GM18867 (cell line): ENCODE data around the gene TIGD7.
A peak's percentile ranks its signal among the peaks of the same experiment; 100 is the strongest.
"Not testable (repeated sequence)": the region's sequence is repeated elsewhere in the genome, so short reads cannot be mapped to it uniquely, and the experiment has no call there.

ENCODE experiments used
- ATAC-seq: cut with Tn5 transposase; IDR thresholded peaks from one replicate; pipeline ENCODE4 v1.9.1; 2021; ENCODE audit warnings: mild to moderate bottlenecking, moderate library complexity; ENCODE audit not compliant: unreplicated experiment

Gene TIGD7

DNA sequence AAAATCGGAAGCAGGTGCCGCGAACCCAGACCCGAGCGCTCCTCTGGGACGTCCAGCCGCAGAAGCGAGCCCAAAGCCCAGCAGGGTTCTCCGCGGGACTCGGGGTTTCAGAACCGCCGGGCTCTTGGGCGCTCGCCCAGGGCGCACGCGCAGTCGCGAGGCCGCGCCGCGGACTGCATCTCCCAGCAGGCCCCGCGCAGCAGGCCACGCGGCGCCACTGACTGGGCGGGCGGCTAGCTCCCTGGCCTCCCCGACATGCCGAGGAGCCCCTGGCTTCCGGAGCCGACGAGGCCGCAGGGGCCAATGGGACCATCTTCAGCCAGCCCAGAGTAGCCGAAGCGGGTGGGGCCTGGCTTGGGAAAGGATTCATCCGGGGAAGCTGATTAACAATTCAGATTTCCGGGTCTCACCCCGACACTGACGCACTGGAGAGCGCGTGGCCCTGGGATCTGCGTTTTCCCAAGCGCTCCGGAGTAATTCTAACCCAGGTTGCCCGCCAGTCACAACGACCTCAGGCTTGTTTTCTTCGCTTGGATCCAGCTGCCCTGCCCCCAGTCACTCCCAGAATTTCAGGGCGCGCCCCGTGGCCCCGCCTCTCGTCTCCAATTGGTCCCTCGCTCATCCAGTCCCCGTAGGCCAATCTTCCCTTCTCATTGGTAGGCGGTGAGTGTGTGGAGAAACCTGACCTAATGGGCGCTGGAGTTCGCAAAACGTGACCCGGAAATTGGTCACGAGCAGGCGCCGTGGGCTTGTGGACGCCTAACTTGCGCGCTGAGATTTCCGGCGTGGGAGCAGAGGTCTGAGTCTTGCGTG lies 22.3 kb downstream of the TIGD7 start, which contains the start of gene ZNF263:
Gene ZNF263, plus strand, starts transcription at position 762 of the 813 bp plus-strand sequence. CDS start 328 bp downstream, outside the sequence.
- peak; percentile 77 for ATAC-seq

DNA sequence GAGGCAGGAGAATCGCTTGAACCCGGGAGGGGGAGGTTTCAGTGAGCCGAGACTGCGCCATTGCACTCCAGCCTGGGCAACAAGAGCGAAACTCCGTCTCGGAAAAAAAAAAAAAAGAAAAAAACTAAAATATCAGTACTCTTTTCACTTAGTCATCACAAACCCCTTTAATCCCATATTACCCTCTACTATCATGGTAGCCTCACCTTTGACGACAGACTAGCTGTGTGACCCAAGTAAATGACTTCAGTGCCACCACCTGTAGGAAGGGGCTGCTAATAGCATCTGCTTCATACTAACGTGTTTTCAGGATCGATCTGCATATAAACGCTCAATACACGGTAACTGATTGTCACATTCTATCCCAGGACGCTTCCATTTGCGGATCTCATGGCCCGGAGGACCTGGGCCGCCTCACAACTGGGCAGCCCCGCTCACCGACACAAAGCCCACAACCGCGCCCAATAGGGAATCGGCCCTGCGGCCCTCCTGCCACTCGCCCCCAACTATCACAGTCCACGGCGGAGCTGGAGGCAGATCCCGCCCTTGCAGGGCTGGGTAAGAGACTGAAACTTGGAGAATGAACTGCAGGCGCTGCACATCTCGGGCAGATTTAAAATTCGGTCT lies 23.0 kb downstream of the TIGD7 start:
- ATAC-seq, result peak; percentile 30

DNA sequence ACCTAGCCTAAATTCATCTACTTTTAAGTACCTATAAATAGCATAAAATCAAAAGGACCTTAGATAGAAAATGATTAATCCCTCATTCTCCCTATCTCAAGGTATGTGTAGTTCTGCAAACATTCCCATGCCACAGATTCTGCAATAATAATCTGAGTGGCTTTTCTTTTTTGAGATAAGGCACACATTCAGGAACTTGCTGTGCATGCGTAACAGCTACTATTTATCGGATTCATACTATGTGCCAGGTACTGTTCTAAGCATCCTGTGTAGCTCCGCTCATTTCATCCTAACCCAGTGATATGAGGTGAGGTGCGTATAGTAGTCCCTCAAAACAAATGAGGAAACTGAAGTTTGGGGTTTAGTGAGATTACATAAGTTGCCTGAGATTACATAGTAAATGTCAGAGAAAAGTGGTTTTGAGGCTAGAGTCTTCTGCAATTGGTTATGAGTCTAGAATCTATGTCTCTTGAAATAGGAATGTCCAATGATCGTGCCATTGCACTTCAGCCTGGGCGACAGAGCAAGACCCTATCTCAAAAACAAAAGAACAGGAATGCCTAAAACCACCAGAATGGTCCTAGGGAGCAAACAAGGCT lies 23.9 kb downstream of the TIGD7 start:
- ATAC-seq, result no peak

DNA sequence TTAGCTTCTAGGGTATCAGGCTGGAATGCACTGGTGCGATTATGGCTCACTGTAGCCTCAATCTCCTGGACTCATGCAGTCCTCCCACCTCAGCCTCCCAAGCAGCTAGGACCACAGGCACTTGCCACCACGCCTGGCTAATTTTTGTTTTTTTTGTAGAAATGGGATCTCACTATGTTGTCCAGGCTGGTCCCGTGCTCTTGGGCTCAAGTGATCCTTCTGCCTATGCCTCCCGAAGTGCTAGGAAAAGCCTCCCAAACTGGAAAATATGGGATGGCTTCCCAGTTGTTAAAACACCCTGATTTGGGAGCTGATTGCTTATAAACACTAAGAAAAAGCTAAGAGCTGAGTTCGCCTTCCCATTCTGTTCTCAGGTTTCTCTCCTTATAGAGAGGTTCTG lies 28.6 kb downstream of the TIGD7 start:
- ATAC-seq, result no peak

DNA sequence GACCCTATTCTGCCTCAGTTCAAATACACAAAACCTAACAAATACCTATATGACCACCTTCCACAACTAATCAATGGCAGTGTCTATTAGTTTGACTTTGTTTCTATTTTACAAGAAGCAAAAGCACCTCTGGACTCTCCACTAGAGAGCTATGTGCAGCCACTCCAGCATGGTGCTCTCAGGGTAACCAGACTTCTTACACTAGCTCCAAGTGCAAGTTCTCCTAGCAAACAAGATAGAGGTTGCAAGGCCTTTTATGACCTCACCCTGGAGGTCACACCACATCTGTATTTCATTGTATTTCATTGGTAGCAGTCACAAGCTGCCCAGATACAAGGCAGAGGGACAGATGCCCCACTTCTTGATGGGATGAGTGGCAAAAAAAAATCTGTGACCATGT lies 30.3 kb downstream of the TIGD7 start:
- no peak for ATAC-seq

DNA sequence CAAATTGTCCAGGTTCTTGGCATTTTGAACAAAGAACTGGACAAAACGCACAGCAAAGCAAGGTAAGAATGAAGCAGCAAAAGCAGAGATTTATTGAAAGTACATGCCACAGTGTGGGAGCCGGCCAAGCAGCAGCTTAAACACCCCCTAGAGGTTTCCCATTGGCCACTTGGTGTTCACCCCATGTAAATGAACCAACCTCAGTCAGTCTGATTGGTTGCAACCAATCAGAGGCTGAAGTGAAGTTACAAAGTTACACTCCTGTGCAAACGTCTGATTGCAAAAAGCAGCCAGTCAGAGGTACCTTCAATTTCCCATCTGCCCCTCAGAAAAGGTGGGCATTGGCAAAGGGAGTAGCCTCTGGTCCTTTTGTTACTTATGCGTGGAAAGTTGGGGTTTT lies 30.7 kb downstream of the TIGD7 start:
- no peak for ATAC-seq

DNA sequence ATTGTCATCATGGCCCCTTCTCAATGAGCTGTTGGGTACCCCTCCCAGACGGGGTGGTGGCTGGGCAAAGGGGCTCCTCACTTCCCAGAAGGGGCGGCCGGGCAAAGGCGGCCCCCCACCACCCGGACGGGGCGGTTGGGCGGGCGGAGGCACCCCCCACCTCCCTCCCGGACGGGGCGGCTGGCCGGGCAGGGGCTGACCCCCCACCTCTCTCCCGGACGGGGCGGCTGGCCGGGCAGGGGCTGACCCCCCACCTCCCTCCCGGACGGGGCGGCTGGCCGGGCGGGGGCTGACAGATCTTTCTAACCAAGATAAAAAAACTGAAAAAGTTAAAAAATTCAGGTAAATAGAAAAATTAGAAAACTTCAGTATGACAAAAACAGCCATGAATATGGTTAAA lies 33.9 kb downstream of the TIGD7 start:
- not testable (repeated sequence) for ATAC-seq

DNA sequence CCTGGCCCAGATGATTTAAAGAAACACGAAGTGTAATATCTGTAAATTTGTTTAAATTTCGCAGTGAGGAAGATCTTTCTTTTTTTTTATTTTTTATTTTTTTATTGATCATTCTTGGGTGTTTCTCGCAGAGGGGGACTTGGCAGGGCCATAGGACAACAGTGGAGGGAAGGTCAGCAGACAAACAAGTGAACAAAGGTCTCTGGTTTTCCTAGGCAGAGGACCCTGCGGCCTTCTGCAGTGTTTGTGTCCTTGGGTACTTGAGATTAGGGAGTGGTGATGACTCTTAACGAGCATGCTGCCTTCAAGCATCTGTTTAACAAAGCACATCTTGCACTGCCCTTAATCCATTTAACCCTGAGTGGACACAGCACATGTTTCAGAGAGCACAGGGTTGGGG lies 34.5 kb downstream of the TIGD7 start:
- not testable (repeated sequence) for ATAC-seq

DNA sequence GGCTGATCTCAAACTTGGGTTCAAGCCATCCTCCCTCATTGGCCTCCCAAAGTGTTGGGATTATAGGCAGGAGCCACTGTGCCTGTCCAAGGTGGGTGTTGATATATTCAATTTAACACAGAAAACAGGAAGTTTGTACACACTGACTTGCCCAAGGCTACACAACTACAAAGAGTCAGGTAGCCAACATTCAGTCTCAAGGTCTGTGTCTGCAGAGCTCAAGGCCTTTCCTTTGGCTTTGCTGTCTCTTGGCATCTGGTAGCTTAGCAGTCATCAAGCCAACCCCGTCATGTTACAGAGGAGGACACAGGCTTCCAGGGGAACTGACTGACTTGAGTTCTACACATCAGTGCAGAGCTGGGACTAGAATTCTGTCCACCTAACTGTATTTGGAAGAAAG lies 36.9 kb downstream of the TIGD7 start:
- ATAC-seq, result no peak

DNA sequence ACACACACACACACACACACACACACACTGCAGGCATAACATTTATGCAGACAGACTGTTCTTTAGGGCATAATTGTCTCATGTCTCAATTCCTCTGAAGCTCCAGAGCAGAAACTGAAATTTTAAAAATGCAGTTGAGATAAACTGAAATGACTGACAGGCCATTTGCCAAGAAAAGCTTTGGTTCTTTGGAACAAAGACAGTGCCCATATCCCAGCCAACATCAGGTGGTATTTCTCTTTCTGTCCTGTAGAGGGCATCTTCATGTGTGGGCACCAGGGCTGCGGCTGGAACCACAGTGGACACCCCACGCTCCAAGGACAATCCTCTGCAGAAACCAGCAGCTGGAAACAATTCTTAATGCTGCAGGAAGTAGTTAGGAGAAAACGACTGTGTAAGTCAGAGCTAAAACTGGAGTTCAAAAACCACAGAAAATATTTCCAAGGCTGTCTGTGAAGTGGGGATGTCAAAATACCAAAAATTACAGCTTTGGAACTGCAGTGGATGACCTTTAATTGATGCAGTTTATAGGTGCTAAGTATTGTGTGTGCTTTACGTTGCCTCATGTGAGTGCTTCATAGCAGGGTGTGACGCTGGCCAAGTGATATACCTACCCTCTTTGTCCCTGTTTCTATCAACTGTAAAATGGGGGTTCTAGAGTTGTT lies 38.2 kb downstream of the TIGD7 start:
- no peak for ATAC-seq

DNA sequence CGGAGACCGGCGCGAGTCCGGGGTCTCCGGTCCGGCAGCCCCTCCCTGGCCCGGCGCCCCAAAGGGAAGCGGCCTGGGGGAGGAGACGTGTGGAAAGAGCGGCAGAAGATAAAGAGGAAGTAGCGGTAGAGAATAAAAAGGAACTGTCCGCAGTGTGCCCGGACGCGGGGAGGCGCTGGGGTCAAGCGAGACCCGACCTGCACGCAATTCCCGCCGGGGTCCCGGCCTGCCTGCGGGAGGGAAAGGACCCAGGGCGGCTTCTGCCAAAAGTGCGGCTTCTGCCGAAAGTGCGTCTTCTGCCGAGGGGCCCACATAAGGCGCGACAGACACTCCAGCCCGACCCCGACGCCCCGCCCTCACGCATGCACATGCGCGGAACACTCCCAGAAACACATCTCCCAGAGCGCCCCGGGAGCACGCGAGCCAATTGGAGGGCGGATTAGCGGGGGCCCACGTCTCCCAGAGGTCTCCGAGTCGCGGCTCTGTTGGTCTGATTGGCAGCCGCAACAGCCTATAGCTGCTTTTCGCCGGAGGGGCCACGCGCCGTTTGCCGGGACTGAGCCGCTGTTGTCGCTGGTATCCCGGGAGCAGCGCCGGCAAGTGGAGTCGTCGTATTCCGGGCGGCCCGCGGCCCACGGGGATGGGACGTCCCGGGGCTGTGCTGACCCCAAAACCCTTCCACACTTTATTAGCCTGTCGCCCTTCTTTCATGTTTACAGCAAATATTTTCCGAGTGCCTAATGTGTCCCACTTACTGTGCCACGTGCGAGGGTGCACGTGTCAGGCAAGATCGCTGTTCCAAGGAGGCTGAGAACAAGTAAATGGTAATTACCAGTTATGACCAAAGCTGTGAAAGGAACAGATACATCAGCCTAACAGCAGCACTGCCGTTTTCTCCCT lies 40.8 kb downstream of the TIGD7 start:
- ATAC-seq, result peak; percentile 88

DNA sequence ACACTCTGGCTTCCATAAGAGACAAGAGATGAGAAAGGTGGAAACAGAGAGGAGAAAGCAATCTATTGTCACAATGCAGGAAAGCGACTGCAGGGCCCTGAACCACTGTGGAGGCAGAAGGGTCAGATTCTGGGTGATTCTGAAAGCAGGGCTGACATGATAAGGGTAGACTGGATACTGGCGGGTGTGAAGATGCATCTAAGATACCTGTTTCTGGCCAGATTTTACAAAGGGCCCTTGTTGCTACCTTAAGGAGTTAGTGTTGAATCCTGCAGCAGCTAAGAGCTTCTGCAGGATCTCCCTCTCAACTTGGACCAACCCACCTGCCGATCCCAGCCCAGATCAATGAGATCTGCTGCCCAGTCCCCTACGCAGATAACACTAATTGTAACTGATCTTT lies 42.7 kb downstream of the TIGD7 start:
- ATAC-seq, result no peak

DNA sequence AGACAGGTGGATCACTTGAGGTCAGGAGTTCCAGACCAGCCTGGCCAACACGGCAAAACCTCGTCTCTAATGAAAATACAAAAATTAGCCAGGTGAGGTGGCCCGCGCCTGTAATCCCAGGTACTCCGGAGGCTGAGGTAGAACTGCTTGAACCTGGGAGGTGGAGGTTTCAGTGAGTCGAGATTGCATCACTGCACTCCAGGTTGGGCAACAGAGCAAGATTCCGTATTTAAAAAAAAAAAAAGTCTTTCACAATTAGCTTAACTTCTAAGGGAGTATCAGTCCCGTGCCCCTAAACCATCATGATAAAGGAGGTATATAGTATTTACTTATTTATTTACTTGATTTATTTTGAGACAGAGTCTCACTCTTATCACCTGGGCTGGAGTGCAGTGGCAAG lies 45.4 kb downstream of the TIGD7 start:
- ATAC-seq, result no peak

DNA sequence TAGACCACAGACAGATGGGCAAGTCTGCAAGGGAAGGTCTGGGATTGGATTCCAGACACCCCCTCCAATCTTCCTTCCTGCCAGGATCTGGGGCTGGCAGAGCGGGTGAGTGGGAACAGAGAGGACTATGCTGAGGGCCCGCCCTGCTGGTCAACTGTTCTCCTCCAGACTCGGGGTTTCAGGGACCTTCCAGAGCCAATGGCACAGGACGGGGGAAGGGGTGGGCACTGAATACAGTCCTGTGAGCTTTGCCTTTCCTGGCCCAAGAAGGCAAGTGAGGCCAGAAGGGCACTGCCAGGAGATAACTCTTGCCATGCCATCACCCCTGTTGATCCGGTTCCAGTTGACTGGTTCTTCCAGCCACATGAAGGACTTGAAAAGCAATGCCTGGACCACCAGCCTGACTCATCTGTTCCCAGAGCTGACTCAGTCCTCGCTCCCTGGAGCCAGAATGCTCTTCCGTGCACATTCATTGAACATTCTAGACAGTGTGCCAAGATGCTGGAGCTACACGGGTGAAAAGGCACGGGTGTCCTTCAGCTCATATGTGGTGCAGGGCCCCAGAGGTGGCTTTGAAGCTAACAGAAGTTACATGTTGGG lies 48.3 kb downstream of the TIGD7 start:
- no peak for ATAC-seq

DNA sequence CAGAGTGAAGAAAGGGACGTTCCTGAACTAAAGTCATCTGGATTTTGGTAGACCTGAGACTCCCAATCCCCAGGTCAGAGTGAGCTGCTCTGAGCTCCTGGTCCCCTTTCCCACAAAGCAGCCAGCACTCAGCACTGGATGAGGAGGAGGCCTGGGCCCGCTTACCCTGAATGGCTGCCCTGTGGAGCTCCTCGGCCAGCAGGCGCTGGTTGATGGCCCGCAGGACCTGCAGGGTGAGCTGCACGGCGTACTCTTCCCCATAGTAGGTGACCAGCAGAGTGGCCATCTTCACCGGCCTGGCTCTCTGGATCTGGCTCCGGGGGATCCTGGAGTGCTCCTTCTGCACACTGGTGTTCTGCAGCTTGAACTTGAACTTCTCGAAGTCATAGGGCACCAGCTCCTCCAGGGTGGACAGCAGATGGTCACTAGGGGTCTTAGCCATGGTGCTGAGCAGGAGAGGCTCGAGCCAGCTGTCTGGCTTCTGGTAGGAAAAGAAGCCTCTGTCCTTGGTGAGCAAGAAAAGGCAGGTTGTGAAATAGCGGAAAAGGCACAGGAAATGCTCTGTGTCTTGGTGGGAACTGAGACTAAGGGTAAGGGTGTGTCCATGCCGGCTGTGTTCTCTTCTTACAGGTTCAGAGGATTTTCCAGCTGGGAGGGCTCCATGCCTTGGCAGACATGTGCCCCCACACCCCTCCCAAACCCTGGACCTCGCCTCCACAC lies 48.9 kb downstream of the TIGD7 start, which contains the start of gene MEFV:
Gene MEFV, minus strand, starts transcription at position 488 of the 720 bp plus-strand sequence. Its CDS starts 46 bp downstream, at position 442.
- no peak for ATAC-seq

DNA sequence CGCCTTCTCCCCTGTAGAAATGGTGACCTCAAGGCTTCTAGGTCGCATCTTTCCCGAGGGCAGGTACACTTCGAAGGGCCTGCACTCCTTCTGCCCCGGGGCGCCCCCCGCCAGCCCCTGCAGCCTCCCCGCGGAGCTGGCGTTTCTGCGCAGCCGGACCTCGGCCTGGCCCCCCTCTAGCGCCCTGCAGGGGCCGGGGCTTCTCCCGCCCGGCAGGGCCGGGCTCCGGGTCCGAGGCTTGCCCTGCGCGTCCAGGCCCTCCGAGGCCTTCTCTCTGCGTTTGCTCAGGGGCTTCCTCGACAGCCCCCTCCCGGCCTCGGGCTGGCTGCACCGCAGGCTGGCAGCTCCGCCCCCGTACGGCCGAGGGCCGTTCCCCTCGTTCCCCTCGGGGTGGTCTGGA lies 50.9 kb downstream of the TIGD7 start:
- ATAC-seq, result no peak

DNA sequence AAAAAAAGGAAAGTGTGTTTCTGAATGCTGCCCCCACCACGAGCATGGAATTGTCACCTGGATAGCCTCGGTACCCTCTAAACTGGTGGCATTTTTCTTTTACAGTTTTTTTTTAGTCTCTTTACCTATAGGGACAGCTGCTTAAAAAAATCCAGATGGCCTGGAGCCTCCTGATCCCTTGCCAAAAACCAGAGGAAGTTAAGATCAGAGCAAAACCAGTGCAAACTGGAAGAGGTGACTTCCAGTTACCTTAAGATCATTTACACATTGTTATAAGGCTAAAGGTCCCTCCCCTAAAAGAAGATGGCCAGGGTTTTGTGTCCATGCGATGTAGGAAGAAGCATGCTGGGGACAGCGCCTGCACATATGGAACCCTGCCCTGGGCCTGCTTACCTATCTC lies 52.3 kb downstream of the TIGD7 start:
- no peak for ATAC-seq

DNA sequence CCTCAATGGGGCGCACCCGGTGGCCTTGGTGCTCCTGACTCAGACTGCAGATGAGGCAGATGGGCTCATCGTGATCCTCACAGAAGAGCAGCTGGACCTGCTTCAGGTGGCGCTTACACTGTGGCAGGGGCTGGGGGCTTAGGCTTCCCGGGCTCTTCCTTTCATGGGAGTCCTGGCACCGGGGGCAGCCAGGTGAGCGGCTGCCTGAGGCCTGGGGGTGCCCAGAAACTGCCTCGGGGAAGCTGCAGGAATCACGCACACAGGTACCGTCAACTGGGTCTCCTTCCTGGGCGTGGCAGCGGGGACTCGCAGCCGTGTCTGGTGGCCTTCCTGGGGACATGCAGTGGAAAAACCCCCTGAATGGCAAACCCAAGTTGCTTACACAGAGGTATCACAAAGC lies 55.8 kb downstream of the TIGD7 start:
- ATAC-seq, result no peak

DNA sequence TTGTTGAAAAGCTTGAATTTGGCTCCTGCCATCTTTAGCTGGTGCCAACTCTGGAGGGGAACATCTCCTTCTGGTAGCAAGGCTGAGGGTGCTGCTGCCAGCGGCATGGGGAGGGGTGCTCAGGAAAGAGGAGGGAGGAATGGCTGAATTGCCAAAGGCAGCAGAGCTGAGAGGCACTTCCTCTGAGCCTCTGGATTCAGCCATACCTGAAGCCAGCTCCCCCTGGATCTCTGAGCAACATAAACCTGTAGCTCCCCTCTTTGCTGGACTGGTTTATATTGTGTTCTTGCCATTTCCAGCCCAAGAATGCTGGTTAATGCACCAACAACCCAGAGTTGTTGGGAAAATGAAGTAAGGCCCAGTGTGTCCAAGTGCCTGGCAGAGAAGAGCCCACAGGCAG lies 56.2 kb downstream of the TIGD7 start:
- ATAC-seq, result no peak
